Transverse colon (tissue), 4 donors: ENCODE measurements around the gene PGS1.

Experiments used
- POLR2A ChIP-seq: fragments of 450-650 bp; IDR thresholded peaks from one replicate; pipeline ENCODE4 v1.6.1; 2016; ENCODE audit warnings: antibody characterized with exemption, mild to moderate bottlenecking, moderate library complexity
- POLR2AphosphoS5 ChIP-seq, 3 donors: sonication (generic); formaldehyde crosslinking; IDR thresholded peaks; one replicate each; pipeline ENCODE4 v1.6.1; 2016; ENCODE audit warnings: antibody characterized with exemption in 3 of 3
- TF ChIP-seq, protein P1 (sequence below), 5 experiments: fragments of 200-600 bp in 3 of 5; fragments of 450-650 bp in 2 of 5; sonication (generic) in 3 of 5; IDR thresholded peaks; 1 replicate in 2 of 5; 2 replicates in 3 of 5; pipeline ENCODE4 v1.5.1; 2016 to 2017; ENCODE audit warnings: antibody characterized with exemption in 5 of 5, inconsistent platforms in 3 of 5, mild to moderate bottlenecking in 2 of 5, moderate library complexity in 1 of 5

DNA sequence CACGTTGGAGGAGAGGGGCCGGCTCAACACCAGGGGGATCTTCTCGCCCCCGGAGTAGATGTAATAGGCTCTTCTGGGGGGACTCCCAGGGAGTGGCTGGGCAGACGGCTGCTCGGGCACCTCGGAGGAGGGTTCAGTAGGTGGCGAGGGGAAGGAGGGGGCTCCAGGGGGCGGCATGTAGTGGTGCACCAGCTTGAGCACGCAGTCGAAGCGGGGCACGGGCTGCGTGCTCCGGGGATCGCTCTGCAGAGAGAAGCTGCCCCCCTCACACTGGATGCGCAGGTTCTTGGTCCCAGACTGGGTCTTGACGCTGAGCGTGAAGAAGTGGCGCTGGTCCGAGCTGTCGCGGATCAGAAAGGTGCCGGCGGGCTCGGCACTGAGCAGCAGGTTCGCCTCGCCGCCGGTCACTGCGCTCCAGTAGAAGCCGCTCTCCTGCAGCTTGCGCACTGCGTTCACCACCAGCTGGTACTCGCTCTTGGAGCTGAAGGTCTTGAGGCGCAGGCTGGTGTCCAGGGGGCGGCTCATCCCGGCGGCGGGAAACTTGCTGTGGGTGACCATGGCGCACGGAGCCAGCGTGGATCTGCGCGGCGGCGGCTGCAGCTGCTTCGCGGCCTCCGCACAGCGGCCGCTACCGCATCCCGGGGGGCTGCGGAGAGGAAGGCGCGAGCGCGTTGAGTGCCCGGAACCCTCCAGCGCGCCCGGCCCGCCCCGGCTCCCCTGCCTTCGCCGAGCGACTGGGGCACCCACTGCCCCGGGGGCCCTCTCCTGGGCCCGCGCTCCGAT is 19.7 kb upstream of the PGS1 start:
- TF ChIP-seq, protein P1, sequence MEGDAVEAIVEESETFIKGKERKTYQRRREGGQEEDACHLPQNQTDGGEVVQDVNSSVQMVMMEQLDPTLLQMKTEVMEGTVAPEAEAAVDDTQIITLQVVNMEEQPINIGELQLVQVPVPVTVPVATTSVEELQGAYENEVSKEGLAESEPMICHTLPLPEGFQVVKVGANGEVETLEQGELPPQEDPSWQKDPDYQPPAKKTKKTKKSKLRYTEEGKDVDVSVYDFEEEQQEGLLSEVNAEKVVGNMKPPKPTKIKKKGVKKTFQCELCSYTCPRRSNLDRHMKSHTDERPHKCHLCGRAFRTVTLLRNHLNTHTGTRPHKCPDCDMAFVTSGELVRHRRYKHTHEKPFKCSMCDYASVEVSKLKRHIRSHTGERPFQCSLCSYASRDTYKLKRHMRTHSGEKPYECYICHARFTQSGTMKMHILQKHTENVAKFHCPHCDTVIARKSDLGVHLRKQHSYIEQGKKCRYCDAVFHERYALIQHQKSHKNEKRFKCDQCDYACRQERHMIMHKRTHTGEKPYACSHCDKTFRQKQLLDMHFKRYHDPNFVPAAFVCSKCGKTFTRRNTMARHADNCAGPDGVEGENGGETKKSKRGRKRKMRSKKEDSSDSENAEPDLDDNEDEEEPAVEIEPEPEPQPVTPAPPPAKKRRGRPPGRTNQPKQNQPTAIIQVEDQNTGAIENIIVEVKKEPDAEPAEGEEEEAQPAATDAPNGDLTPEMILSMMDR (IDR thresholded peaks at IDR 0.05): no peak
- TF ChIP-seq POLR2A: no peak
- TF ChIP-seq POLR2AphosphoS5 (IDR thresholded peaks at IDR 0.05): peak in 2 of 3 donors; percentile 33 to 40
